ENCODE data around the gene IL10RA. TPM values are rescaled to one million over a fixed set of nuclear protein-coding genes. Genes with fewer than 3 reads are reported as not detected.
A peak's percentile ranks its signal among the peaks of the same experiment; 100 is the strongest.
"Not testable (repeated sequence)": the region's sequence is repeated elsewhere in the genome, so short reads cannot be mapped to it uniquely, and the experiment has no call there.

IL10RA gene
- total and polyA plus RNA-seq, 9 of the 15 experiments (the other 6 are each of a cell fraction or from before 2014, with no cell fraction given): 0.17 to 17.3 (median 2.9) TPM

- TF ChIP-seq REST (IDR thresholded peaks at IDR 0.05; ENCODE audit: borderline replicate concordance): peak; percentile 47; the same call in 1 of the 2 replicates
- not testable (repeated sequence) for TF ChIP-seq REST (CRISPR knock-in tag; IDR thresholded peaks at IDR 0.05; ENCODE audit: low read depth)
- peak; percentile 66 for TF ChIP-seq TBP (optimal IDR thresholded peaks at IDR 0.05; ENCODE audit: low read depth, low read length)
- TF ChIP-seq SOX6 (IDR thresholded peaks at IDR 0.05): 0 out of 2 replicates have a peak, but pooled peaks have one; percentile 27
- 0 out of 2 replicates have a peak, but pooled peaks have one; percentile 42 for TF ChIP-seq PHF21A (IDR thresholded peaks at IDR 0.05; ENCODE audit: borderline replicate concordance, low read depth)
- peak; percentile 92 for TF ChIP-seq CBFA2T3 (IDR thresholded peaks at IDR 0.05)
- TF ChIP-seq DACH1 (IDR thresholded peaks at IDR 0.05; ENCODE audit: partially characterized antibody): peak; percentile 54
- peak; percentile 90 for TF ChIP-seq DPF2 (IDR thresholded peaks at IDR 0.05)
- TF ChIP-seq FOSL1 (tag; conservative IDR thresholded peaks at IDR 0.05): peak; percentile 32; the same call in 1 of the 2 replicates
- 0 out of 2 replicates have a peak, but pooled peaks have one; percentile 38 for TF ChIP-seq MTA2 (IDR thresholded peaks at IDR 0.05; ENCODE audit: low read depth)
- peak; percentile 42; the same call in 1 of the 2 replicates for TF ChIP-seq MBD2 (IDR thresholded peaks at IDR 0.05; ENCODE audit: borderline replicate concordance, low read depth)
- TF ChIP-seq SMARCC2 (IDR thresholded peaks at IDR 0.05; ENCODE audit: low read depth): peak; percentile 68; the same call in 1 of the 2 replicates
- TF ChIP-seq, protein P1, sequence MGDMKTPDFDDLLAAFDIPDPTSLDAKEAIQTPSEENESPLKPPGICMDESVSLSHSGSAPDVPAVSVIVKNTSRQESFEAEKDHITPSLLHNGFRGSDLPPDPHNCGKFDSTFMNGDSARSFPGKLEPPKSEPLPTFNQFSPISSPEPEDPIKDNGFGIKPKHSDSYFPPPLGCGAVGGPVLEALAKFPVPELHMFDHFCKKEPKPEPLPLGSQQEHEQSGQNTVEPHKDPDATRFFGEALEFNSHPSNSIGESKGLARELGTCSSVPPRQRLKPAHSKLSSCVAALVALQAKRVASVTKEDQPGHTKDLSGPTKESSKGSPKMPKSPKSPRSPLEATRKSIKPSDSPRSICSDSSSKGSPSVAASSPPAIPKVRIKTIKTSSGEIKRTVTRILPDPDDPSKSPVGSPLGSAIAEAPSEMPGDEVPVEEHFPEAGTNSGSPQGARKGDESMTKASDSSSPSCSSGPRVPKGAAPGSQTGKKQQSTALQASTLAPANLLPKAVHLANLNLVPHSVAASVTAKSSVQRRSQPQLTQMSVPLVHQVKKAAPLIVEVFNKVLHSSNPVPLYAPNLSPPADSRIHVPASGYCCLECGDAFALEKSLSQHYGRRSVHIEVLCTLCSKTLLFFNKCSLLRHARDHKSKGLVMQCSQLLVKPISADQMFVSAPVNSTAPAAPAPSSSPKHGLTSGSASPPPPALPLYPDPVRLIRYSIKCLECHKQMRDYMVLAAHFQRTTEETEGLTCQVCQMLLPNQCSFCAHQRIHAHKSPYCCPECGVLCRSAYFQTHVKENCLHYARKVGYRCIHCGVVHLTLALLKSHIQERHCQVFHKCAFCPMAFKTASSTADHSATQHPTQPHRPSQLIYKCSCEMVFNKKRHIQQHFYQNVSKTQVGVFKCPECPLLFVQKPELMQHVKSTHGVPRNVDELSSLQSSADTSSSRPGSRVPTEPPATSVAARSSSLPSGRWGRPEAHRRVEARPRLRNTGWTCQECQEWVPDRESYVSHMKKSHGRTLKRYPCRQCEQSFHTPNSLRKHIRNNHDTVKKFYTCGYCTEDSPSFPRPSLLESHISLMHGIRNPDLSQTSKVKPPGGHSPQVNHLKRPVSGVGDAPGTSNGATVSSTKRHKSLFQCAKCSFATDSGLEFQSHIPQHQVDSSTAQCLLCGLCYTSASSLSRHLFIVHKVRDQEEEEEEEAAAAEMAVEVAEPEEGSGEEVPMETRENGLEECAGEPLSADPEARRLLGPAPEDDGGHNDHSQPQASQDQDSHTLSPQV (IDR thresholded peaks at IDR 0.05): 0 out of 2 replicates have a peak, but pooled peaks have one; percentile 25
- TF ChIP-seq TAL1 (IDR thresholded peaks at IDR 0.05): peak; percentile 68; the same call in 1 of the 2 replicates
- TF ChIP-seq DMBX1 (CRISPR knock-in tag; IDR thresholded peaks at IDR 0.05; ENCODE audit: borderline replicate concordance): 0 out of 2 replicates have a peak, but pooled peaks have one; percentile 22
- TF ChIP-seq ETV1 (tag; conservative IDR thresholded peaks at IDR 0.05; ENCODE audit: low read depth): peak; percentile 78
- TF ChIP-seq ZSCAN29 (IDR thresholded peaks at IDR 0.05): 0 out of 2 replicates have a peak, but pooled peaks have one; percentile 52
- peak; percentile 60; the same call in 1 of the 2 replicates for TF ChIP-seq MECOM (CRISPR knock-in tag; IDR thresholded peaks at IDR 0.05)
Measured at GRCh38 chr11:118007563-118008270, 21.5 kb downstream of the IL10RA start (continued).
